ENCODE data around the gene WDR72.

The WDR72 gene

GRCh38 chr15:53527996-53528395, 231.5 kb downstream of the WDR72 start:
- DNase-seq, result no peak

DNA sequence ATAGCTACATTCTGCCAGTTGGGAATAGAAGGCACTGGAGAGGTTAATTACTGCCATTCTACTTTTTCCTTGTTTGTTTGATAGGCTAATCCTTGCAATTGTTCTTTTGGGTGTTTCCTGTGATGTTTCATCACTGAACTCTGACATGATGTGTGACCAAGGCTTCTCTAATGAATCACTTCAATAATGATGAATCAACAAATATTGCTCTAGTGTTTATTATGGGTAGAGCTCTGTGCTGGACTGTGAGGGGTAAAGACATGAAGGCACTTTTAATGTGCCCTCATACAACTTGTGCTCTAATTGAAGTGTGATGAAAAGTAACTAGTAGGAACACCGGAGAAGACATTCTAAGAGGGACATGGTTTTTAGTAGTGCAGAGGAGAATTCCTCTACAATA, 233.6 kb downstream of the WDR72 start:
- DNase-seq, result no peak

- no peak for DNase-seq
Observed at GRCh38 chr15:53522991-53523390, 236.5 kb downstream of the WDR72 start.

- no peak for DNase-seq
Observed at GRCh38 chr15:53520996-53521395, 238.5 kb downstream of the WDR72 start.

GRCh38 chr15:53513431-53513830, 246.0 kb downstream of the WDR72 start:
- no peak for DNase-seq

DNA sequence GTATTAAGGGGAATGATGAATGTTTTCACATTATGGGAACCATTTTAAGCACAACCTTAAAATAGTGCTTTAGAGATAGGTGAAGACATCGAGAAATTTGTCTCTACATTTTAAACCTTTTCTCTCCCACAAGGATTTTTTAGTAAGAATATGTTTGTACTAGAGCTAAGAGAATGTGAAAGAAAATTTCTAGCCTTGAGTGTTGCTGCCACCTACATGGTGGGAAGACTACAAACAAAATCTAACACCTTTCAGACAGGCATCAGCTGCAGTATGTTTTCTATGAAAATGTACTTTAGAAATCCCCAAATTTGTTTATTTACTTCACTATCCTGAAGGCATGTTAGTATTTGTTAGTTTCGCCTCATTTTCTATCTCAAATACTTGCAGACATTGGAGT, 247.4 kb downstream of the WDR72 start:
- no peak for DNase-seq

DNA sequence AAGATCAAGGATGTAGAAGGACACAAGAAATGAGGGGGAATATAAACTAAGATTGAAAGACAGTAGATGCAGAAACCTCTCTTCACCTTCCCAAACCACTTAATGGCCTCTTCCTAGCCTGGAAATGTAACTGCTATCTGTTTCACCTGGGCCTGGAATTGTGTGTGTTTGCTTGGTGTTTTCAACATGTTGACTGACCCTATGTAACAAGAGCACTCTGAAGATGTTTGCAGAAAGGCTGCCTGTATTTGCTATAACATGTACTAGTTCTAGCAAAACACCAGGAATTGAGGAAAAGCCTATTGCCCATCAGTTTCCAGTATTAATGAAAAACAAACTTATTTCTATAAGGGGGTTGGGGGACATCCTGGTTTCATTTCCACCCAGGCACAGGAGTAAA, 248.3 kb downstream of the WDR72 start:
- no peak for DNase-seq

- no peak for DNase-seq
Observed at GRCh38 chr15:53506370-53506769, 253.1 kb downstream of the WDR72 start.

- DNase-seq, result no peak
Observed at GRCh38 chr15:53498996-53499395, 260.5 kb downstream of the WDR72 start.

DNA sequence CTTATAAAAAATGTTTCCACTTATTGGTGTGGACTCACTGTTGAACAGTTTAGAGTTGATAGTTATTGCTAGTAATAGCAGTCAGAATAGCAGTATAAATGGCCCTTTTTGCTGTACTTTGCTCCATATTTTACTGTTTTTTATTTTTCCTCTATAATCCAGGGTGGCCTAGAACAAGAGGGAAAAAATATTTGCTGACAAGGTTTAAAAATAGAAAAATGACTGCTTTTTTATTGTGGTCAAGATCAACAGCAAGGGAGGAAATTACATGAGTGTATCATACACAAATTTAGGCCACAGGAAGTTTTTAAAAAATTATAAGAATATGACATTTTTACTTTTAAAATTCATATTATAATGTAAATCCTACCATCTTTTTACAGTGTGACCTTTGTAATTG, 269.1 kb downstream of the WDR72 start:
- DNase-seq, result no peak

DNA sequence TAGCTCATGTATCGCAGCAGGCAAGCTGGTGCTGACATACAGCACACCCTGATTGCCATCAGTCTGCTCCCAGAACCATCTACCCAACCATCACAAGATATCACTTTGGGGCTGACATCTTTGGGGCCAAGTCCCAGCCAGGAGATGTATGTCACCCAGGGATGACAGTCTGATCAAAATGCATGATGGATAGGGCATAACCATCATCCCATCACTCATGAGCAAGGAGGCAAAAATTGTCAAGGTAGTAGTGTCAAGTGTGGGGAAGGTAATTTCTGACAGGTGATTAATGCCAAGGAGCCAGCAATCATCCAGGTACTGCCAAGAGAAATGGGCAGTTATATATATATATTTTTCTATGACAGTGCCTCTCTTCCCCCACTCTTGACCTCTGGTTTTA, 277.4 kb downstream of the WDR72 start:
- no peak for DNase-seq

- no peak for DNase-seq
Observed at GRCh38 chr15:53477981-53478766, 281.3 kb downstream of the WDR72 start.

GRCh38 chr15:53473886-53474285, 285.6 kb downstream of the WDR72 start:
- DNase-seq, result no peak

- no peak for DNase-seq
Observed at GRCh38 chr15:53473435-53473834, 286.0 kb downstream of the WDR72 start.

DNA sequence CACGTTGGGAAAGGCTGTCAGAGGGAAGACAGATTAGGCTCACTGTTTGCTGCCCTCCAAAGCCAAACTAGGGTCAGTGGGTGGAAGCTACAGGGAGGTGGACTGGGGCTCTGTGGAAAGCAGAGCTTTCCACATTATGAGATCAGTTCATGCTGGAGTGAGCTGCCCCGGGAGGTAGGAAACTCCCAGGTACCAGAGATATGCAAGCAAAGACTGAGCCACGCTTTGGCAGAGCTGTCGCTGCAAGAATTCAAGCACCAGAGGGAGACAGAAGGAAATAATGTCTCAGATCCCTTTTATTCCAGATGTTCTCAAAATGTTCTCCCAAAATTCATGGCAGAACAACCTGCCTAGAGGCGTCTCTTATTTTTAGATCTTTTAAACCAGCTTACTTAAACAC, 286.6 kb downstream of the WDR72 start:
- no peak for DNase-seq

GRCh38 chr15:53472210-53472609, 287.3 kb downstream of the WDR72 start:
- DNase-seq, result no peak

GRCh38 chr15:53470743-53471142, 288.7 kb downstream of the WDR72 start:
- DNase-seq, result no peak

- DNase-seq, result no peak
Observed at GRCh38 chr15:53469422-53469821, 290.0 kb downstream of the WDR72 start.
